HK-2 (cell line): Measurements from ENCODE around the gene DTYMK.

ENCODE experiments used
- DNase-seq: peaks from one replicate; pipeline ENCODE4 v3.0.0-alpha.2; 2018; ENCODE audit not compliant: unreplicated experiment

Gene DTYMK

DNA sequence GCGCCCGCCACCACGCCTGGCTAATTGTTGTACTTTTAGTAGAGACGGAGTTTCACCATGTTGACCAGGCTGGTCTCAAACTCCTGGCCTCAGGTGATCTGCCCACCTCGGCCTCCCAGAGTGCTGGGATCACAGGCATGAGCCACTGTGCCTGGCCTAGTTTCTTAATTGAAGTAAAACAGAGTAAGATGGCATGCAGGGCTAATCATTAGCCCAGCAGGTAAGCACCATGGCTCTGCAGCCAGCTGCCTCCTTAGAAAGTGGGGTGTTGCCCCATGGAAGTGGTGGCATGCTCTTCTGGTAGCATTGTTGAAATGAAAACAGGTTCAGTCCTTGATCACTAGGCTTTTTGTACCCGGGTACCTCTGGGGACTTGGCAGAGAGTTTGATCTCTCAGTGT lies 36.7 kb downstream of the DTYMK start:
- no peak for DNase-seq

DNA sequence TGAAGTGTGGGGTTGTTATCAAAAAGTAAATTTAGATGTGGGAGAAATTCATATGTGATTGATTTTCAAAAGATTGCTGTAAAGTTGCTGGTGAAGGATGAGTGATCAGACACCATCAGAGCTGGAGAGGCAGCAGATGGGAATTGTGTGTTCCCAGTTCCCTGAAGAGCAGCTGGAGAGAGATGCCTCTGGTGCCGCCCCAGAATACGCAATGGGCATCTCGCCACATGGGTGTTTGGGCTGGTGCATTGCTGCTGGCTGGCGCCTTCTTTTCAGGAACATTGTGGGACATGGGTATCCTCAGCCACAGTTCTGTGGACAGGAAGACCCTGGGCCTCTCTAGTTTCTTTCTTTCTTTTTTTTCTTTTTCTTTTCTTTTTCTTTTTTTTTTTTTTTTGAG lies 37.2 kb downstream of the DTYMK start:
- DNase-seq, result no peak

DNA sequence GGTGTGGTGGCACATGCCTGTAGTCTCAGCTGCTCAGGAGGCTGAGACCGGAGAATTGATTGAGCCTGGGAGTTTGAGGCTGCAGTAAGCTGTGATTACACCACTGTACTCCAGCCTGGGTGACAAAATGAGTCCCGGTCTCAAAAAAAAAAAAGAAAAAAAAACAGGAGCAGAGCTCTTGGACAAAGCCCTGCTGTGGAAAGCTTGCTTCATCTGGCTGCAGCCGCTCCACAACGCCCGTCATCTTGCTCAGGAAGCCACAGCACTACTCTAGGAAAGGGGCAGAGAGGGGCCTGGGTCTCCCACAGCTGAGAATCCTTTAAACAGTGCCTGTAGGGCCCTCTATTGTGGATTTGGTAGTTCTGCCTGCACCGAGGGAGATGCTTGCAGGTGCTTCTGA lies 38.2 kb downstream of the DTYMK start:
- DNase-seq, result no peak

- DNase-seq, result no peak
Observed at GRCh38 chr2:241645915-241646645, 40.5 kb downstream of the DTYMK start.

GRCh38 chr2:241645056-241645914 lies 41.3 kb downstream of the DTYMK start:
- no peak for DNase-seq

GRCh38 chr2:241641631-241642030 lies 45.0 kb downstream of the DTYMK start:
- no peak for DNase-seq

DNA sequence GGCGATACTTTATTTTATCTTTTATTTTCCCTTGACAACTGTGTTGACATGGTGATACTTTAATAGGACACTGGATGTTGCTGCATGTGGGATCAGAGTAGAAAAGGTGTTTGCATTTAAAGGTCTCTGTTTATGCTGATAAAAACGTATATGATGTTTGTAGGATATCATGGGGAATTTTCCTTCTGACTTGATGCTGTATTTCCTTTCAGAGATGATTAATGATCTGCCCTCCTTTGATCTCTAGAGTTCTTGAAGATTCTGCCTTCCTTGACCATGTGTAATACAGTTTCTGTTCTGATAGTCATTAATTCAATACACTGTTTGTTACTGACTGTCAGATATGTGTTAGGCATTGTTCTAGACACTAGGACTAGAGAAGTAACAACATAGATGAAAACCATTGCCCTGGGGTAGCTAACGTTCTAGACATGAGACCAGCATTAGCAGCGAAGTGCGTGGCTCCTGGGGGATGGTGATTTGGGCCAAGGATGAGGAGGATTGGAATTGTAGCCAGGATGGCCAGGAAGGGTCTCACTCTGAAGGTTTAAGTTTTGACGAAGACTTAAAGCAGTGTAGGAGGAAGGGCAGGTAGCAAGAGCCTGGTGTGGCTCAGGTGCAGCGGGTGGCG lies 46.3 kb downstream of the DTYMK start:
- no peak for DNase-seq

DNA sequence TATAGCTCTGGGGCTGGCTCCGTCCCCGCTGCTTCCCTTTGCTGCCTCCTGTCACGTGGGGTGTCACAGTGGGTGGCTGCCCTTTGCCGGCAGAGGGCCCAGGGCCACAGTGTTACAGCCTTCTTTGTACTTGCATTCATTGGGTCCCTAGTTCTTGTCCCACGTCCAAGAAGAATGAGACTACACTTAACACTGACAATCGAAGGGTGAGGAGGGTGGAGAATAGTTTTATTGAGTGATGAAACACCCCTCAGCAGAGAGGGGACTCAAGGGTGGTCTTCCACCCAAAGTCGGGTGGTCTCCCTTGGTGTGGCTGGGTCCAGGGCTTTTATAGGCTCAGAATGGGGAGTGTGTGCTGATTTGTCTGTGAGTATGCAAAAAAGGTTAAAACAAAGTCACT lies 47.2 kb downstream of the DTYMK start:
- DNase-seq, result no peak

- no peak for DNase-seq
Observed at GRCh38 chr2:241638940-241639339, 47.7 kb downstream of the DTYMK start.

- no peak for DNase-seq
Observed at GRCh38 chr2:241637795-241638660, 48.6 kb downstream of the DTYMK start.

GRCh38 chr2:241637018-241637794 lies 49.4 kb downstream of the DTYMK start, which contains the start of the genes ATG4B and THAP4:
Gene ATG4B, plus strand, starts transcription at chr2:241637693. Its CDS starts 22 bp downstream, at chr2:241637715.
Gene THAP4, minus strand, starts transcription at chr2:241637158. Its CDS starts 141 bp downstream, at chr2:241637017.
- peak; percentile 84 for DNase-seq

DNA sequence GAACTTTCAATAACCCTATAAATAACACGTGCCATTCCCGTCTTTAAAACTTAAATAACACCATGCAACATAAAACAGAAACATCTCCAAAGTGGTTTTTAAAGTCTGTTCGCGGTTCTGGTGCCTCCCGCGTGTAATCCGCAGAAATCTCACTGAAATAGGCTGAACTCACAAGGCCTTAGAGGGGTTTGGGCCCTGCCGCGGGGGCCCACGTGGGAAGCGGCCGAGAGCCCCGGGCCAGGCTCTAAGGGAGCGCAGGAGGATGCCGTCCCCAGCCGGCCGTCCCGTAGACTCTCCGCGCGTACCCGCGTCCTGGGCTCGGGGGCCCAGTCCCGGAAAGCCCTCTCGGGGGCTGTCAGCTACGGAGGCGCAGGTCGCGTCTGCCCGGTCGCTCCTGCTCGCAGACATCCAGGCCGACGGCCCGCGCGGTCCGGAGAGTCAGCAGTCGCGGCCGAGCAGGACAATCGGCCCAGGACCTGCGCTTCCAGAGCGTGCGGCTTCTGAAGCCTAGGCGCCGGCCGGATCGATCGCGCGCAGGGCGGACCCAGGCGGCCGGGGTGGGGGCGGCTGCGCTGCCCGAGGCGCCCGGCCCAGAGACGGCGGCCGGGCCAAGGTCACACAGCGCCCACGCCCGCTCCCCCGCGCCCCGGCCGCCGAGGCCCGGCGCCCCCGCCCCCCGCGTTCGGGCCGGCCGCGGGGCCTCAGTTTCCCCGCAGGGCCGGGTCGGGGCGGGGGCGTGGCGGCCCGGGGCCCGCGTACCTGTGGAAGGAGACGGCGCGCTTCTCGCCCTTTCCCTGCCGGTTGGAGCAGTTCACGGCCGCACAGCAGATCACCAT lies 50.2 kb downstream of the DTYMK start:
- DNase-seq, result peak; percentile 55

DNA sequence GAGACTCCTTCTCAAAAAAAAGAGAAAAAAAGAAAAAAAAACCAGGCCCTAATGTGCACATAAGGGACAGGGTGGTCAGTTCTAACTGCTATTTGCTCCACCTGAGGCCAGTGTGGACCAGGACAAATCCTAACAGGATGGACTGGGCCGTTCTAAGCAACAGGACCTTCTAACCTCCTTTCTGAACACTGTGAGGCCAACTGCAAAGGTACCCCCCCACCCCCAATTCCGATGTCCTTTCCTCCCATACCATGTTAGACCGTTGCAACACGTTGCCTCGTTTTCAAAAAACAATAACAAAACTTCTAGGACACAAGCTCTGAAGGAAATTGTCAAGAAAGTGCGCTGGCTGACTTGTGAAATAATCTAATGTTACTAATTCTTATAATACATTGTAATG lies 50.9 kb downstream of the DTYMK start:
- DNase-seq, result no peak

DNA sequence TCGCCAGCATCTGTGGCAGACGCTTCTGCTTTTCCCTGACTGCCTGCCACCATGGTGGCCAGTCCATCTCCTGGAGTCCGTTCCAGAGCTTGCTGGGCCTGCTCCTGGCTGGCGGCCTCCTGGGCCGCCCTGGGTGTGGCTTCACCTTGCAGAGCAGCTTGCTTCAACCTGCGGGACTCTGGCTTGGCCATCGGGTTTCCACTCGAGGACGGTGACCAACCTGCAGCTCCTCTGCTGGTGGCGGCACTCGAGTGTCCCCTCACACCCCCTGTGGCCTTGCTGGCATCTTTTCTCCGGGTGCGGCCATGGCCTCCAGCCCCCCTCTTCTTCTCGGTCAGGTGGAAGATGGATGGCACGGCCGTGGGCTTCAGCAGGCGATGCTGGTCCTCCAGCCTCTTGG lies 53.1 kb downstream of the DTYMK start:
- no peak for DNase-seq

DNA sequence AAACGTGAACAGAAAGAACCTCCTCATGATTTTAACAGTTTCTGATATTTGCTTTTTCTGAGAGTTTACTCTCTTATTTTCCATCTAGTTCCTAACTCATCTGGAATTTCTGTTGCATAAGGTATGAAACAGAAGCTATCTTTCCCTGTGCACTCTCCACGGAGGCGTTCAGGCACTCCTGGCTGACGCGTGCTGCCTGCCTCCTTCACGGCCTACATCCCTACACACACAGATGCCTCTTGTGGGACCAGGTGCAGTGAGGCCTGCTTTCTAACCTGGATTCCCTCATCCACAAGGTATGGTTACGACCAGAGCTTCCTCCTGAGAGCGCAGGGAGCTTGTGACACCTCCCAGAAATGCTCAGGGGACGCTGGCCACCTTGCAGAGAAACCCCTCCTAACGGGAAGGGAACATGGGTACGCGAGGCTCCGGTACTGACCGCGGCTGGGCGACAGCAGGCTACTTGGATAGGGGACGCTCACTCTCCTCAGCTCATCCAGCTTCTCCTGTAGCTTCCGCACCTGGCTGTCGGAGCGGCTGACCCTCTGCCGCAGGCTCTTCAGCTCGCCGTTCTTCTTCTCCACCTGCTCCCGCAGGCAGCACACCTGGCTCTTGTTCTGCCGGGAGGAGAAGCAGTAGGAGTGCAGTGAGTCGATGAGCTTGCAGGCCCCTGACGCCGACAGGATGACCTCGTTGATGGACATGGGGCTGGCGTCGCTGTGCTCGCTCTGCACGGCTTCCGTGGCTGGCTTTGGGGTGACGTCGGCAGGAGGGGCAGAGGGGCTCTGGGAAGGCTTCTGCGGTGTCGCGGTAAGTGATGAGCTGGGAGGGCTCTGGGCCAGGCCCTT lies 53.9 kb downstream of the DTYMK start:
- no peak for DNase-seq

DNA sequence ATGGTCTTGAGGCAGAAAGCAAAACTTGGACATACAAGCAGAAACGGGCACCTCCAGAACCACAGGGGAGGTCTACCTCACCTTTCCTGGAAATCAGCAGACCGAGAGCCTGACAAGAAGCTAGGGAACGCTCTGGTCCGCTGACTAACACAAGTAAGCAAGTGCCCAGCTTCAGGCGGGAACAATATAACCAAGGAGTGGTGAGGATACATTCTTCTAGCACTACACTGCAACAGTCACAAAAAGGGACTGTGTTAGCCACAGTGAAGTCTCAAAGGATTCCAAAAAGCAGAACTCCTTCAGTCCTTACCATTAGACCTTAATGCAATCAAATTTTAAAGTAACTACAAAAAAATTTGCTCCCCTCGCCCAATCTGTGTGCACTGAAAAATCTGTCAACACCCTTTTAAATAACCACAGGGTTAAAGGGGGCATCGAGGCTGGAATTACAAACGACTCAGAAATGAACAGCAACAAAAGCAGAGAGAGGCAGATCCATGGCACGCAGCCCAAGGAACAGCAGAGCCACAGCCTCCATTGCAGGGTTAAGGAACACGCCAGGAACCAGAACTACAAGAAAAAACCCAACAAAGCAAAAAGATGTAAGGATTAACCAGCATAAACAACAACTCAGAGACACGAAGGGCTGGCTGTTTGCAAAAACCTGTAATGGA lies 56.7 kb downstream of the DTYMK start:
- no peak for DNase-seq

DNA sequence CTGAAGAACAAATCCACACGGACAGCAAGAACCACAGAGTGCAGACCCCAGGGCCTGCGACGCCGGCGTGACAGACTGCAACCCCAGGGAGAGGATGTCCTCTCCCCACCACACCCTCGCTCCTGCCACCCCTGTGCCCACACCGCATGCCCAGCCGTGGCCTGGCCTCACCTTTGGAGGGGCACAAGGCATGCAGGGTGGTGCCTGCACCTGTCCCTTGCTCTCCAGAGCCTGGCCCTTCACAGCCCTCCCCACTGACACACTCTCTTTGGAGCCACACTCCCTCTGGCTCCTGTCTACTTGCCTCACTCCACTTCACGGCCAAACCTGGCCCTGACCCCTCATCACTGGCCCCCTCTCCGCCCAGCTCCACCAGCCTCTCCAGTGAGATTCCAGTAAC lies 58.9 kb downstream of the DTYMK start:
- DNase-seq, result no peak
